Measurements from ENCODE around the gene ARFIP2.

DNA sequence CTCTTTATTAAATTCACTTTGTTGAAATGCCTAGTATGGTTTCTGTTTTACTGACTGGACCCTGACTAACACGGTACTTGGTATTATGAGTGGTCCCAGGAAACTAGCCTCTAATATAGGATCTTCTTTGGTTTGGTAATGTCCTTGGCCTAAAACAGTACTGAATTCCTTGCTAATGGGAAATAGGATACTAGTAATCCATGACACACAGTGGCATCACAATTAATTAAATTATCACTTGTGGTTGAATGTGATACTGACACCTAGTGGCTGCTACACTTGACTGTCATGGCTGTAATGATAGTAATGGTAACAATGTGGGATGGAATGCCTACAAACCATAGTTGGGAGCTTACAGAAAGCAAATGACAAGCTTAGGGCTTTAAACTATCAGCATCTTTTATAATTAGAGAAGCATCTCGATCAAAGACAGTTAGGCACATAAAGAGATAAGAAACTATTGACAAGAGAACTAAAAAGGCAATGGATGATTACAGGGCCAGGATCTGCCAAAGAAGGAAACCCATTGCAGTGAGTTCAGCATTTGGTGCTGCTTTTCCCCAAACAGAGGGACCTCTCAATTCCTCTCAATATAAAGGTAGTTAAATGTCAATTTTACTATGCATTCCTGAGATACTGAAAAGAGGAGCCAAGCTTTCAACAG lies 24.6 kb upstream of the ARFIP2 start:
- TF ChIP-seq, protein P1, sequence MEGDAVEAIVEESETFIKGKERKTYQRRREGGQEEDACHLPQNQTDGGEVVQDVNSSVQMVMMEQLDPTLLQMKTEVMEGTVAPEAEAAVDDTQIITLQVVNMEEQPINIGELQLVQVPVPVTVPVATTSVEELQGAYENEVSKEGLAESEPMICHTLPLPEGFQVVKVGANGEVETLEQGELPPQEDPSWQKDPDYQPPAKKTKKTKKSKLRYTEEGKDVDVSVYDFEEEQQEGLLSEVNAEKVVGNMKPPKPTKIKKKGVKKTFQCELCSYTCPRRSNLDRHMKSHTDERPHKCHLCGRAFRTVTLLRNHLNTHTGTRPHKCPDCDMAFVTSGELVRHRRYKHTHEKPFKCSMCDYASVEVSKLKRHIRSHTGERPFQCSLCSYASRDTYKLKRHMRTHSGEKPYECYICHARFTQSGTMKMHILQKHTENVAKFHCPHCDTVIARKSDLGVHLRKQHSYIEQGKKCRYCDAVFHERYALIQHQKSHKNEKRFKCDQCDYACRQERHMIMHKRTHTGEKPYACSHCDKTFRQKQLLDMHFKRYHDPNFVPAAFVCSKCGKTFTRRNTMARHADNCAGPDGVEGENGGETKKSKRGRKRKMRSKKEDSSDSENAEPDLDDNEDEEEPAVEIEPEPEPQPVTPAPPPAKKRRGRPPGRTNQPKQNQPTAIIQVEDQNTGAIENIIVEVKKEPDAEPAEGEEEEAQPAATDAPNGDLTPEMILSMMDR (IDR thresholded peaks at IDR 0.05): peak; percentile 53; the same call in 1 of the 2 replicates
- TF ChIP-seq IRF2 (CRISPR knock-in tag; IDR thresholded peaks at IDR 0.05; ENCODE audit: borderline replicate concordance, low read depth): no peak
- no peak for TF ChIP-seq JUN (CRISPR knock-in tag; IDR thresholded peaks at IDR 0.05)
- TF ChIP-seq, protein P2, sequence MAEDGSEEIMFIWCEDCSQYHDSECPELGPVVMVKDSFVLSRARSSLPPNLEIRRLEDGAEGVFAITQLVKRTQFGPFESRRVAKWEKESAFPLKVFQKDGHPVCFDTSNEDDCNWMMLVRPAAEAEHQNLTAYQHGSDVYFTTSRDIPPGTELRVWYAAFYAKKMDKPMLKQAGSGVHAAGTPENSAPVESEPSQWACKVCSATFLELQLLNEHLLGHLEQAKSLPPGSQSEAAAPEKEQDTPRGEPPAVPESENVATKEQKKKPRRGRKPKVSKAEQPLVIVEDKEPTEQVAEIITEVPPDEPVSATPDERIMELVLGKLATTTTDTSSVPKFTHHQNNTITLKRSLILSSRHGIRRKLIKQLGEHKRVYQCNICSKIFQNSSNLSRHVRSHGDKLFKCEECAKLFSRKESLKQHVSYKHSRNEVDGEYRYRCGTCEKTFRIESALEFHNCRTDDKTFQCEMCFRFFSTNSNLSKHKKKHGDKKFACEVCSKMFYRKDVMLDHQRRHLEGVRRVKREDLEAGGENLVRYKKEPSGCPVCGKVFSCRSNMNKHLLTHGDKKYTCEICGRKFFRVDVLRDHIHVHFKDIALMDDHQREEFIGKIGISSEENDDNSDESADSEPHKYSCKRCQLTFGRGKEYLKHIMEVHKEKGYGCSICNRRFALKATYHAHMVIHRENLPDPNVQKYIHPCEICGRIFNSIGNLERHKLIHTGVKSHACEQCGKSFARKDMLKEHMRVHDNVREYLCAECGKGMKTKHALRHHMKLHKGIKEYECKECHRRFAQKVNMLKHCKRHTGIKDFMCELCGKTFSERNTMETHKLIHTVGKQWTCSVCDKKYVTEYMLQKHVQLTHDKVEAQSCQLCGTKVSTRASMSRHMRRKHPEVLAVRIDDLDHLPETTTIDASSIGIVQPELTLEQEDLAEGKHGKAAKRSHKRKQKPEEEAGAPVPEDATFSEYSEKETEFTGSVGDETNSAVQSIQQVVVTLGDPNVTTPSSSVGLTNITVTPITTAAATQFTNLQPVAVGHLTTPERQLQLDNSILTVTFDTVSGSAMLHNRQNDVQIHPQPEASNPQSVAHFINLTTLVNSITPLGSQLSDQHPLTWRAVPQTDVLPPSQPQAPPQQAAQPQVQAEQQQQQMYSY (CRISPR knock-in tag; IDR thresholded peaks at IDR 0.05): no peak
